Measurements from ENCODE around the gene PPM1H.

DNA sequence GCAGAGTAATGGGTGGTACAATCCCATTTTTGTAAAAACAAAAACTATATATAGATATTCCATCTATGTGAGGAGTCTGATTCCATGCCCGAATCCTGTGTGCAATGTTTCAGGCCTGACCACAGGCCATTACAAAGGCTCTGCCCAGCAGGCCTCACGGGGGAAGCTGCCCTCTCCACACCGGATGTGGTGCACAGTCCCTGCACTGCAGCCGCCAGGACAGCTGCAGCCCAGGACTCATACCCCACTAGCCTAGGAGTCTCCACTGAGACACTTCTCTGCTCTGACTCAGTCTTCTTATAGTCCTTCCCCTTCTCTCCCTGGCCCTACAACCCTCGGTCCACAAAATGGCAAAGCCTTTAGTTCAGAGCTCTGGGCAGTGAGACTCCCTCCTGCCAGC lies 190.4 kb downstream of the PPM1H start:
- TF ChIP-seq, protein P1, sequence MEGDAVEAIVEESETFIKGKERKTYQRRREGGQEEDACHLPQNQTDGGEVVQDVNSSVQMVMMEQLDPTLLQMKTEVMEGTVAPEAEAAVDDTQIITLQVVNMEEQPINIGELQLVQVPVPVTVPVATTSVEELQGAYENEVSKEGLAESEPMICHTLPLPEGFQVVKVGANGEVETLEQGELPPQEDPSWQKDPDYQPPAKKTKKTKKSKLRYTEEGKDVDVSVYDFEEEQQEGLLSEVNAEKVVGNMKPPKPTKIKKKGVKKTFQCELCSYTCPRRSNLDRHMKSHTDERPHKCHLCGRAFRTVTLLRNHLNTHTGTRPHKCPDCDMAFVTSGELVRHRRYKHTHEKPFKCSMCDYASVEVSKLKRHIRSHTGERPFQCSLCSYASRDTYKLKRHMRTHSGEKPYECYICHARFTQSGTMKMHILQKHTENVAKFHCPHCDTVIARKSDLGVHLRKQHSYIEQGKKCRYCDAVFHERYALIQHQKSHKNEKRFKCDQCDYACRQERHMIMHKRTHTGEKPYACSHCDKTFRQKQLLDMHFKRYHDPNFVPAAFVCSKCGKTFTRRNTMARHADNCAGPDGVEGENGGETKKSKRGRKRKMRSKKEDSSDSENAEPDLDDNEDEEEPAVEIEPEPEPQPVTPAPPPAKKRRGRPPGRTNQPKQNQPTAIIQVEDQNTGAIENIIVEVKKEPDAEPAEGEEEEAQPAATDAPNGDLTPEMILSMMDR (IDR thresholded peaks at IDR 0.05), result no peak
- no peak for TF ChIP-seq POLR2A (IDR thresholded peaks at IDR 0.05)

Data from adrenal gland (tissue), 5 donors.